Cardiac muscle cell (in vitro differentiated cells and primary cell): ENCODE measurements around the gene LIG1. TPM values are rescaled to one million over a fixed set of nuclear protein-coding genes. Genes with fewer than 3 reads are reported as not detected.
A peak's percentile ranks its signal among the peaks of the same experiment; 100 is the strongest.

Experiments used
- DNase-seq, 2 donors: peaks; one replicate each; pipeline versions ENCODE4 v3.0.0 to v3.0.0-alpha.2; 2010 to 2017; ENCODE audit warnings: low read depth in 1 of 2, low spot score in 1 of 2
- H3K27ac ChIP-seq: fragments of 200-600 bp; sonication (generic); 2 replicates; pipeline ENCODE4 v1.5.1; 2016
- H3K27me3 ChIP-seq: fragments of 200-600 bp; sonication (generic); 2 replicates; pipeline ENCODE4 v1.6.0; 2016; ENCODE audit warnings: control low read depth
- H3K36me3 ChIP-seq: fragments of 200-600 bp; sonication (generic); 2 replicates; pipeline ENCODE4 v1.5.1; 2016; ENCODE audit warnings: control low read depth
- H3K4me1 ChIP-seq: fragments of 200-600 bp; sonication (generic); 2 replicates; pipeline ENCODE4 v1.8.1; 2017; ENCODE audit warnings: low read depth, mild to moderate bottlenecking, mixed run types
- H3K4me3 ChIP-seq: fragments of 200-600 bp; sonication (generic); 2 replicates; pipeline ENCODE4 v1.5.1; 2016; ENCODE audit warnings: mild to moderate bottlenecking
- H3K9me3 ChIP-seq: fragments of 200-600 bp; sonication (generic); 2 replicates; pipeline ENCODE4 v1.5.1; 2017; ENCODE audit warnings: low read depth, mild to moderate bottlenecking, control low read depth
- CTCF ChIP-seq: IDR thresholded peaks from 2 replicates; pipeline ENCODE4 v1.5.1; 2012; ENCODE audit warnings: low read depth, mild to moderate bottlenecking, low read length
- polyA plus RNA-seq: library from polyadenylated mRNA; unstranded; fragments of >200 nt; fragmentation: Nextera tagmentation; extraction: Ambion mirVana; gene quantifications from 2 replicates; pipeline ENCODE4 v1.2.1, GENCODE V29; 2016
- total RNA-seq: library from RNA; depleted of rRNA; stranded (reverse); fragments of >200 nt; gene quantifications from 2 replicates; pipeline ENCODE4 v1.2.3, GENCODE V29; 2016

Gene LIG1
- total and polyA plus RNA-seq, 2 experiments from 2014 or later = 52.5 to 53.3 TPM

GRCh38 chr19:48175578-48175977, 5.4 kb upstream of the LIG1 start:
- H3K9me3 ChIP-seq = no peaks in the 10 kb centered on the region
- no peak for DNase-seq
- TF ChIP-seq CTCF = no peak
- no peaks in the 10 kb centered on the region for H3K4me1 ChIP-seq
- no peak overlapping the region for H3K4me3 ChIP-seq
- H3K27me3 ChIP-seq = no peaks in the 10 kb centered on the region
- H3K27ac ChIP-seq = peak overlapping the region; percentile 23
- peaks cover 11% of the 10 kb centered on the region for H3K36me3 ChIP-seq

- Histone ChIP-seq H3K4me1 (no peaks in the 10 kb centered on the region), H3K9me3 (no peaks in the 10 kb centered on the region), H3K27ac (no peak overlapping the region), H3K27me3 (no peaks in the 10 kb centered on the region), H3K4me3 (no peak overlapping the region), H3K36me3 (peaks cover 11% of the 10 kb centered on the region)
- DNase-seq = no peak
- TF ChIP-seq CTCF = no peak
Observed at GRCh38 chr19:48174445-48175030, 4.4 kb upstream of the LIG1 start.

GRCh38 chr19:48171710-48172109, 1.6 kb upstream of the LIG1 start:
- no peak for TF ChIP-seq CTCF
- Histone ChIP-seq H3K4me1 (no peaks in the 10 kb centered on the region), H3K4me3 (peak overlapping the region; percentile 84), H3K27me3 (no peaks in the 10 kb centered on the region), H3K9me3 (no peaks in the 10 kb centered on the region), H3K36me3 (peaks cover 11% of the 10 kb centered on the region), H3K27ac (no peak overlapping the region)
- no peak for DNase-seq

- no peak for DNase-seq
Observed at GRCh38 chr19:48170817-48171347, 738 bp upstream of the LIG1 start.

GRCh38 chr19:48169578-48169938, 586 bp downstream of the LIG1 start:
- H3K9me3 ChIP-seq = no peaks in the 10 kb centered on the region
- TF ChIP-seq CTCF = no peak
- peak; percentile 68 to 82 for DNase-seq
- peak overlapping the region; percentile 84 for H3K4me3 ChIP-seq
- peak overlapping the region; percentile 12 for H3K27ac ChIP-seq
- no peaks in the 10 kb centered on the region for H3K27me3 ChIP-seq
- peaks cover 11% of the 10 kb centered on the region for H3K36me3 ChIP-seq
- H3K4me1 ChIP-seq = no peaks in the 10 kb centered on the region

More at GRCh38 chr19:48170817-48171347, 738 bp upstream of the LIG1 start:
- no peaks in the 10 kb centered on the region for H3K9me3 ChIP-seq
- H3K4me3 ChIP-seq = peak overlapping the region; percentile 84
- no peak overlapping the region for H3K27ac ChIP-seq
- no peaks in the 10 kb centered on the region for H3K4me1 ChIP-seq
- no peaks in the 10 kb centered on the region for H3K27me3 ChIP-seq
- no peak for TF ChIP-seq CTCF
- H3K36me3 ChIP-seq = peaks cover 11% of the 10 kb centered on the region
